ENCODE data around the gene H1-8.

GRCh38 chr3:129563332-129563731 lies 20.4 kb downstream of the H1-8 start:
- TF ChIP-seq POLR2A (IDR thresholded peaks at IDR 0.05), result no peak
- TF ChIP-seq EP300 (IDR thresholded peaks at IDR 0.05), result no peak
- TF ChIP-seq CTCF (IDR thresholded peaks at IDR 0.05), result no peak

Measured in tibial nerve (tissue), 4 donors.